GM23338 (cell line): Measurements from ENCODE around the gene YIPF1. TPM values are rescaled to one million over a fixed set of nuclear protein-coding genes. Genes with fewer than 3 reads are reported as not detected.

Experiments
- ATAC-seq: fragments of 200-7000 bp; cut with Tn5 transposase; 3 replicates; pipeline ENCODE4 v1.9.1; 2020
- DNase-seq: peaks from one replicate; pipeline ENCODE4 v3.0.0-alpha.2; 2015; ENCODE audit warnings: low spot score
- H2AFZ ChIP-seq: fragments of 200-600 bp; sonication (generic); 2 replicates; pipeline ENCODE4 v1.8.0; 2016; ENCODE audit warnings: antibody characterized with exemption, mild to moderate bottlenecking, moderate library complexity
- H3F3A ChIP-seq: fragments of 200-600 bp; sonication (generic); replicated peaks from 2 replicates; pipeline ENCODE4 v1.8.0; 2017; ENCODE audit warnings: antibody characterized with exemption, mixed run types, low read depth
- H3K27ac ChIP-seq: fragments of 200-600 bp; sonication (generic); 2 replicates; pipeline ENCODE4 v1.6.1; 2016; ENCODE audit warnings: low read depth
- H3K27me3 ChIP-seq: fragments of 200-600 bp; sonication (generic); 2 replicates; pipeline ENCODE4 v1.8.0; 2016; ENCODE audit warnings: mild to moderate bottlenecking, mixed run types, moderate library complexity; ENCODE audit not compliant: insufficient read depth
- H3K36me3 ChIP-seq: fragments of 200-600 bp; sonication (generic); 2 replicates; pipeline ENCODE4 v1.8.0; 2016; ENCODE audit warnings: mild to moderate bottlenecking; ENCODE audit not compliant: insufficient read depth
- H3K4me1 ChIP-seq: fragments of 200-600 bp; sonication (generic); 2 replicates; pipeline ENCODE4 v1.8.0; 2016; ENCODE audit warnings: mild to moderate bottlenecking, moderate library complexity; ENCODE audit not compliant: insufficient read depth
- H3K4me2 ChIP-seq: fragments of 200-600 bp; sonication (generic); 2 replicates; pipeline ENCODE4 v1.7.1; 2017; ENCODE audit warnings: mixed run types
- H3K4me3 ChIP-seq: fragments of 200-600 bp; sonication (generic); 2 replicates; pipeline ENCODE4 v1.6.1; 2016; ENCODE audit warnings: mixed run types
- H3K79me2 ChIP-seq: fragments of 200-600 bp; sonication (generic); replicated peaks from 2 replicates; pipeline ENCODE4 v1.8.0; 2017; ENCODE audit warnings: mild to moderate bottlenecking; ENCODE audit not compliant: insufficient read depth
- H3K9me2 ChIP-seq: fragments of 200-600 bp; sonication (generic); 2 replicates; pipeline ENCODE4 v1.8.0; 2017; ENCODE audit not compliant: insufficient read depth
- H4K20me1 ChIP-seq: fragments of 200-600 bp; sonication (generic); replicated peaks from 2 replicates; pipeline ENCODE4 v1.8.0; 2017; ENCODE audit warnings: mild to moderate bottlenecking; ENCODE audit not compliant: insufficient read depth
- H3K27ac Mint-ChIP-seq: 2 replicates; pipeline ENCODE4 v1.8.0; 2020; ENCODE audit warnings: inconsistent platforms, mild to moderate bottlenecking, moderate library complexity, mixed read lengths
- H3K27me3 Mint-ChIP-seq: 3 replicates; pipeline ENCODE4 v1.8.0; 2022; ENCODE audit warnings: low read depth, mild to moderate bottlenecking, moderate library complexity, mixed read lengths, inconsistent platforms; ENCODE audit not compliant: insufficient read depth, poor library complexity
- H3K36me3 Mint-ChIP-seq: 3 replicates; pipeline ENCODE4 v1.8.0; 2021; ENCODE audit warnings: low read depth, mild to moderate bottlenecking, inconsistent platforms, moderate library complexity, mixed read lengths
- H3K4me1 Mint-ChIP-seq: 3 replicates; pipeline ENCODE4 v1.8.0; 2020; ENCODE audit warnings: mild to moderate bottlenecking, inconsistent platforms, mixed read lengths
- H3K4me3 Mint-ChIP-seq: 3 replicates; pipeline ENCODE4 v1.8.0; 2021; ENCODE audit warnings: moderate library complexity, mild to moderate bottlenecking, inconsistent platforms, mixed read lengths
- H3K9me3 Mint-ChIP-seq: 3 replicates; pipeline ENCODE4 v1.8.0; 2020; ENCODE audit warnings: moderate library complexity, mild to moderate bottlenecking, inconsistent platforms, mixed read lengths
- CREB1 ChIP-seq: fragments of 250-450 bp; sonication (Bioruptor Pico); IDR thresholded peaks from 2 replicates; pipeline ENCODE4 v1.5.0; 2020; ENCODE audit warnings: low read depth, mild to moderate bottlenecking, moderate library complexity
- CTCF ChIP-seq, 2 experiments: fragments of 200-600 bp in 1 of 2; sonication (generic) in 1 of 2; conservative IDR thresholded peaks; 2 replicates each; pipeline versions ENCODE4 v1.5.1 to v1.6.1; 2016 to 2017; ENCODE audit warnings: antibody characterized with exemption in 2 of 2, low read depth in 2 of 2, mild to moderate bottlenecking in 2 of 2, moderate library complexity in 1 of 2
- ETS1 ChIP-seq: IDR thresholded peaks from 2 replicates; pipeline ENCODE4 v1.6.1; 2016; ENCODE audit warnings: antibody characterized with exemption
- EZH2 ChIP-seq: fragments of 200-600 bp; sonication (generic); IDR thresholded peaks from one replicate; pipeline ENCODE4 v1.8.0; 2017; ENCODE audit warnings: antibody characterized with exemption, mild to moderate bottlenecking, low read depth; ENCODE audit not compliant: unreplicated experiment
- EZH2phosphoT487 ChIP-seq: fragments of 200-600 bp; sonication (generic); IDR thresholded peaks from one replicate; pipeline ENCODE4 v1.8.1; 2018; ENCODE audit warnings: antibody characterized with exemption; ENCODE audit not compliant: unreplicated experiment
- JUNB ChIP-seq: IDR thresholded peaks from one replicate; pipeline ENCODE4 v1.6.1; 2016; ENCODE audit warnings: antibody characterized with exemption; ENCODE audit not compliant: unreplicated experiment
- NANOG ChIP-seq: IDR thresholded peaks from 2 replicates; pipeline ENCODE4 v1.6.1; 2016; ENCODE audit warnings: antibody characterized with exemption, borderline replicate concordance
- POLR2AphosphoS5 ChIP-seq: IDR thresholded peaks from 2 replicates; pipeline ENCODE4 v1.6.1; 2016; ENCODE audit warnings: antibody characterized with exemption, low read depth
- REST ChIP-seq: IDR thresholded peaks from one replicate; pipeline ENCODE4 v1.6.1; 2018; ENCODE audit warnings: antibody characterized with exemption; ENCODE audit not compliant: unreplicated experiment
- STAT1 ChIP-seq: IDR thresholded peaks from one replicate; pipeline ENCODE4 v1.6.1; 2016; ENCODE audit warnings: antibody characterized with exemption; ENCODE audit not compliant: unreplicated experiment
- ZNF114 ChIP-seq: fragments of 250-450 bp; sonication (Bioruptor Pico); IDR thresholded peaks from 2 replicates; pipeline ENCODE4 v1.5.0; 2020; ENCODE audit warnings: mild to moderate bottlenecking, moderate library complexity
- ZNF331 ChIP-seq: fragments of 250-450 bp; sonication (Bioruptor Pico); IDR thresholded peaks from 2 replicates; pipeline ENCODE4 v1.5.0; 2020; ENCODE audit warnings: low read depth, mild to moderate bottlenecking, moderate library complexity
- ZNF462 ChIP-seq: fragments of 250-450 bp; sonication (Bioruptor Pico); IDR thresholded peaks from 2 replicates; pipeline ENCODE4 v1.5.0; 2020; ENCODE audit warnings: mild to moderate bottlenecking, moderate library complexity
- polyA plus RNA-seq: library from polyadenylated mRNA; unstranded; fragments of >200 nt; fragmentation: Nextera tagmentation; extraction: Ambion mirVana; gene quantifications from 2 replicates; pipeline ENCODE4 v1.2.1, GENCODE V29; 2016
- total RNA-seq: library from RNA; depleted of rRNA; stranded (reverse); fragments of >200 nt; shearing (Covaris generic); gene quantifications from 2 replicates; pipeline ENCODE4 v1.2.3, GENCODE V29; 2014

YIPF1 gene
- total and polyA plus RNA-seq, 2 experiments from 2014 or later = 14.1 to 24.0 TPM

DNA sequence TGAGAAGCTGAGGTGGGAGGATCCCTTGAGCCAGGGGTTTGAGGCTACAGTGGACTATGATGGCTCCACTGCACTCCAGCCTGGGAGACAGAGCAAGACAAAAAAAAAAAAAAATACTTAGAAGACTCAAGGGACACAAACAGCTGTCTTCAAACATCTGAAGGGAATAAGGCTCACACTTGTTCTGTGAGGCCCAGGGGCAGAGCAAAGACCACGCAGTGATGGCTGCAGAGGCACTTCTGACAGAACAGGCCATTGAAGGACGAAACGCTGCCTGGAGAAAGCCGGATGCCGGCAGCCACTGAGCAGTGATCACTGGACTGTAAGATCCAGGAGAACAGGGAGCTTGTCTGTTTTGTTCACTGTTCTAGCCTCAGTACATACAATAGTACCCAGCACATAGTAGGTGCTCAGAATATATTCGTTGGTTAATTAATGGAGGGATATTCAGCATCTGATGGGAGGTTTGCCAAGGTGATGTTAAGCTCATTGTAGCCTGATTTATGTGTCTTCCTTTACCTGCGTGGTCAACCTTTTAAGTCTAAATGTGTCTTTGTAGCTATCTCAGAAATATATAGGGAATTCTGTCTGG, 39.4 kb downstream of the YIPF1 start:
- DNase-seq = no peak
- no peaks in the 10 kb centered on the region for H3K27me3 ChIP-seq
- TF ChIP-seq EZH2 (no peak), CTCF (conservative IDR thresholded peaks at IDR 0.05; ENCODE audit: low read depth in 2 of 2) (no peak), JUNB (no peak), CREB1 (CRISPR knock-in tag) (no peak), EZH2phosphoT487 (no peak), REST (no peak), POLR2AphosphoS5 (no peak), ZNF114 (CRISPR knock-in tag) (no peak), NANOG (no peak), ZNF462 (CRISPR knock-in tag) (no peak), ZNF331 (CRISPR knock-in tag) (no peak), ETS1 (no peak), STAT1 (no peak)
- no peak overlapping the region for H3K4me3 ChIP-seq
- no peak overlapping the region for H3K27ac ChIP-seq
- H3K9me3 Mint-ChIP-seq = no peaks in the 10 kb centered on the region
- H3K79me2 ChIP-seq = no peaks in the 10 kb centered on the region
- H3K27ac Mint-ChIP-seq = no peak overlapping the region
- H3K27me3 Mint-ChIP-seq = no peaks in the 10 kb centered on the region
- H3K4me1 Mint-ChIP-seq = no peaks in the 10 kb centered on the region
- ATAC-seq = no peak
- H3K36me3 ChIP-seq = no peaks in the 10 kb centered on the region
- no peak overlapping the region for H3K4me3 Mint-ChIP-seq
- H3K4me2 ChIP-seq = no peak overlapping the region
- no peak overlapping the region for H2AFZ ChIP-seq
- H4K20me1 ChIP-seq = no peaks in the 10 kb centered on the region; the same call in 1 of the 2 replicates
- peaks cover 13% of the 10 kb centered on the region for H3K36me3 Mint-ChIP-seq
- no peaks in the 10 kb centered on the region for H3K4me1 ChIP-seq
- no peaks in the 10 kb centered on the region for H3F3A ChIP-seq
- no peaks in the 10 kb centered on the region for H3K9me2 ChIP-seq
